Activated CD4-positive, CD25-positive, alpha-beta regulatory T cell treated with anti-CD3 and anti-CD28 coated beads, Interleukin-2, amount 50 U/mL, for 72 hours (primary cell): ENCODE data around the gene IGF1R.

Experiments used
- DNase-seq: peaks from one replicate; pipeline ENCODE4 v3.0.0; 2021

IGF1R gene

DNA sequence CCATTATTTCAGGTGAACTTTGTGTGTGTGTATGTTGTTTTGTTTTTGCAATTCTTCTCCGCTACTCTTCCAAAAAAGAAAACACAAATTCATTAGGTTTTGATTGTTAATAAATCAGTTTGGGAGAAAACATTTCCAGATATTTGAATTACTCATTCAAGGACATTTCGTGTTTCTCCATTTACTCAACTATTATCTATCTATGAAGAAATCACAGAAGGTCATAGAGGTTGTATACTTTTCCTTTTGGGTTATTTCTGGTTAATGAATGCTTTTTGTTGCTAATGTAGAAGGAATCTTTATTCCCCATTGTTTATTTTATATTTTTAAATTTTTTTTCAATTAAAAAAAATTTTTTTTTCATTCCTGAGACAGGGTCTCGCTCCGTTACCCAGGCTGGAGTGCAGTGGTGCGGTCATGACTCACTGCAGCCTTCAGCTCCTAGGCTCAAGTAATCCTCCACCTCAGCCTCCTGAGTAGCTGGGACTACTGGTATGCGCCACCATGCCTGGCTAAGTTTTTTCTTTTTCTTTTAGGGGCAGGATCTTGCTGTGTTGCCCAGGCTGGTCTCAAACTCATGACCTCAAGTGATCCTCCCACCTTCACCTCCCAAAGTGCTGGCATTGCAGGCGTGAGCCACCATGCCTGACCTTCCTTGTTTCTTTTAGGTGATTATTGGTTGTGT is 28.4 kb downstream of the IGF1R start:
- no peak for DNase-seq

- no peak for DNase-seq
Measured at GRCh38 chr15:98677345-98678059, 29.2 kb downstream of the IGF1R start.

DNA sequence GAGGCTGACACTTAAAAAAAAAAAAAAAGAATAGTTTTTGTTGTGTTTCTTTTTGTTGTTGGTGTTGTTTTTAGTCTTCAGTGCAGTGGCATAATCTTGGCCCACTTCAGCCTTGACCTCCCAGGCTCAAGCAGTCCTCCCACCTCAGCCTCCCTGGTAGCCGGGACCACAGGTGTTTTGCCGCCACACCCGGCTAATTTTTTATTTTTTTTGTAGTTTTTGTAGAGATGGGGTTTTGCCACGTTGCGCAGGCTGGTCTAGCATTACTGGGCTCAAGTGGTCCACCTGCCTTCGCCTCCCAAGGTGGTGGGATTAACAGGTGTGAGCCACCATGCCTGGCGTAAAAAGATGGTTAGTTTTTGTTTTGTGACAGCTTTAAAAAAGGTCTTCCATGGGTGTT is 30.1 kb downstream of the IGF1R start:
- no peak for DNase-seq

- DNase-seq: no peak
Measured at GRCh38 chr15:98681061-98681460, 32.7 kb downstream of the IGF1R start.

GRCh38 chr15:98682992-98683701 is 34.8 kb downstream of the IGF1R start:
- no peak for DNase-seq

GRCh38 chr15:98683831-98684230 is 35.5 kb downstream of the IGF1R start:
- no peak for DNase-seq

GRCh38 chr15:98684436-98684835 is 36.1 kb downstream of the IGF1R start:
- no peak for DNase-seq

DNA sequence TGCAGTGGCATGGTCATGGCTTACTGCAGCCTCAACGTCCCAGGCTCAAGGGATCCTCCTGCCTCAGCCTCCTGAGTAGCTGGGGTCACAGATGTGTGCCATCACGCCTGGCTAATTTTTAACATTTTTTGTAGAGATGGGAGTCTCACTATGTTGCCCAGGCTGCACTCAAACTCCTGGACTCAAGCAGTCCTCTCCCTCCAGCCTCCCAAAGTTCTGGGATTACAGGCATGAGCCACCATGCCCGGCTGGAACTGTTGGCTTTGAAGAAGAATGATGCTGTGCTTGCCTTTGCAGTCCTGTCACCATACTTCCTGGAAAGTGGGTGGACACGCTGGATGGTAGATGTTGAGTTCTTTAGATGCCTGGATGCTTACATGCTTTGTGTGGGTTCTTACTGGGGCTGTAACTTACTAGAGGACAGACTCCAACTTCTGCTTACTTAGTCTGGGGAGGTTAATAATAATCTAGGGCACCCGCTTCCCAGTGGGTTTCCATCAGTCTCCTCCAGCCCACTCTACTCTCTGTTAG is 36.7 kb downstream of the IGF1R start:
- no peak for DNase-seq

GRCh38 chr15:98686983-98687382 is 38.6 kb downstream of the IGF1R start:
- no peak for DNase-seq

GRCh38 chr15:98689431-98689861 is 41.1 kb downstream of the IGF1R start:
- no peak for DNase-seq

DNA sequence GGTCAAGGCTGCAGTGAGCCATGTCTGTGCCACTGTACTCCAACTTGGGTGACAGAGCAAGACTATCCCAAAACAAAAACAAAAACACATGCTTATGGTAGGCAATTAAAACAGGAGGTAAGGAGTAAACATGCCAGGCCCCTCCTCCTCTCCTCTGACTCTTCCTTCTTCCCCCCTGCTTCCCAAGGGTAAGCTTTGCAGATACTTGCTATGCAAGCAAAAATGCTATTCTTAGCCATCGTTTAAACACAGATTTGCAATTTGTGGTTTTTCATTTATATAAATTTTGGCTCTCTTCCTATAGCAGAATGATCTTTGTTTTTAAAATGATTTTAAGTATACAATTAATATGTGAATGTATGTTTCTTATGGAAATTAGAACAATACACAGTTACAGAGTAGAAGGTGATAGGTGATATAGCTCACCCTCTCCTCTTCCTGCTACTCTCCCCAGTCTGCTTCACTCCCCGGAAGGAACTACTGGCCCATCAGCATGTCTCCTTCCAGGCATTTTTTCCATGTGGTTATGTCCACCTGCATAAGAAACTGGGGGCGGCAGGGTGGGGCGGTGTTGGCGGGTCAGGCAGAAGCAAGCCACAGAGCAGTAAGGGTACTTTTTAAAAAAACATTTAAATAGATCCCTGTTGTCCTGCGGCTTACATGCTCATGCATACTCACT is 42.1 kb downstream of the IGF1R start:
- no peak for DNase-seq

GRCh38 chr15:98692213-98692612 is 43.9 kb downstream of the IGF1R start:
- no peak for DNase-seq

GRCh38 chr15:98694161-98694560 is 45.8 kb downstream of the IGF1R start:
- DNase-seq: no peak

- DNase-seq: no peak
Measured at GRCh38 chr15:98698792-98699191, 50.5 kb downstream of the IGF1R start.

GRCh38 chr15:98699591-98700424 is 51.5 kb downstream of the IGF1R start:
- DNase-seq: no peak

GRCh38 chr15:98700519-98700918 is 52.2 kb downstream of the IGF1R start:
- no peak for DNase-seq

- no peak for DNase-seq
Measured at GRCh38 chr15:98703126-98703685, 54.9 kb downstream of the IGF1R start.

DNA sequence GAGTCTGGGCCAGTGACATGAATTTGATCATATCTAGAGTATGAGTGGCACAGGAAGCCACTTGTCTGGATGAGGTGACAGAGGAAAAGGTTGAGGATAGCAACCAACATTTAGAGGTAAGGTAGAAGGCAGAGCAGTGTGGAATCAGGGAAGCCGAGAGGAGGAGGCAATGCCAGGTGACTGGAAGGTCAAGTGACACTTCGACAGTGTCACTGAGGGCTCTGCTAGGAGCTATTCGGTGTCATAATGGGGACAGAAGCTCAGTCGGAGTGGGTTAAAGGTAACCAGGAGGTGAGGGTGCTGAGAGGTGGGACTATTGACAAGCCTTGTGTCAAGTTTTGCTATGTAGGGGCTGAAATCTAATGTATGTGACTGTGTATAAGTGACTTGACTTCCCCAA is 56.7 kb downstream of the IGF1R start:
- no peak for DNase-seq

GRCh38 chr15:98706387-98706786 is 58.0 kb downstream of the IGF1R start:
- DNase-seq: no peak

- no peak for DNase-seq
Measured at GRCh38 chr15:98706986-98707385, 58.6 kb downstream of the IGF1R start.

DNA sequence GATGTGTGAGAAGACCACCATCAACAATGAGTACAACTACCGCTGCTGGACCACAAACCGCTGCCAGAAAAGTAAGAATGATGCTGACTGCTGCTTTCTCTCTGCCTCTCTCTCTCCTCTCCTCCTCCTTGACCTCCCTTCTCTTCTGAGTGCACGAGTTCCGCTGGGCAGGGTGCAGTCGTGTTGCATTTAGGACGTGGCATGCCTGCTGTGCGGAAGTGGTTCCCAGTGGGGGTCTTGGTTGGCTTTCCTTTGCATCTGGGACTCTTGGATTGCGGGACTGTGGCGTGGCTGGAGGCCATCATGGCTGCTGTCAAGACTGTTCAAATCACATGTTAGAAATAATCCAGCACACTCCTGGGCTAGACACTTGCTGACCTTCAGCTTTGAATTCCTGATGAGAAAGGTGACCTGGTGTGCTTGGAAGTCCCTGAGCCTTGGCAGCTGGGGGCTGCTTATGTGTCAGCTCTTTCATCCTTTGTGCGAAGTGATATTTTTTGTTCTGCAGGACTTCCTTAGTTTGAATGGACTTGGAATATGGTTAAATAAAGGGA is 59.8 kb downstream of the IGF1R start:
- no peak for DNase-seq

DNA sequence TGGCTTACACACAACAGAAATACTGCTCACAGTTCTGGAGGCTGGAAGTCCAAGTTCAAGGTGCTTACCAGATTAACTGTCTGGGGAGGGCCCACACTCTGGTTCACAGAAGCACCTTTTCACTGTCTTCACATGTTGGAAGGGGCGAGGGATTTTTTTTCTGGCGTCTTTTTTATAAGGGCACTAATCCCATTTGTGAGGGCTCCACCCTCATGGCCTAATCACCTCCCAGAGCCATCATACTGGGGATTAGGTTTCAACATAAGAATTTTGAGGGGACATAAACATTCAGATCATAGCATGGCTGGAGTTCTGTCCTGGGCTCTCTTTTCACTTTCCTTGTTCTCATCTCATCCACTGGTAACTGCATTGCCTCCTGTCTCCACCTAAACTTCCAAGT is 63.5 kb downstream of the IGF1R start:
- no peak for DNase-seq
